ENCODE data around the gene TTC33. TPM values are rescaled to one million over a fixed set of nuclear protein-coding genes. Genes with fewer than 3 reads are reported as not detected.

Gene TTC33
- total RNA-seq, 1 donor: 13.7 TPM

- H3K4me3 ChIP-seq (ENCODE audit: low read depth, low read length): no peak overlapping the region
- TF ChIP-seq CTCF (IDR thresholded peaks at IDR 0.05; ENCODE audit: insufficient read depth, low read length): no peak
- DNase-seq (ENCODE audit: low read depth): no peak
Measured at GRCh38 chr5:40465416-40465815, 290.3 kb downstream of the TTC33 start.

- no peak overlapping the region for H3K4me3 ChIP-seq (ENCODE audit: low read depth, low read length)
- DNase-seq (ENCODE audit: low read depth): peak; percentile 10
- TF ChIP-seq CTCF (IDR thresholded peaks at IDR 0.05; ENCODE audit: insufficient read depth, low read length): no peak
Measured at GRCh38 chr5:40464511-40464910, 291.2 kb downstream of the TTC33 start.

Small RNA genes lying within 50 kb of the gene (small RNA-seq; reads per million reads assigned to genes)
- gene RF00092 (not detected), gene RF00191 (not detected)

Other genes starting within 250 kb of the TTC33 start
- gene PTGER4, start 76.0 kb downstream of the TTC33 start, total RNA-seq (ENCODE audit: low replicate concordance): 0.57 and 12.0 TPM in 2 replicates
- gene PRKAA1, start 42.4 kb upstream of the TTC33 start, total RNA-seq (ENCODE audit: low replicate concordance): 115 and 154 TPM in 2 replicates
- 164 and 642 TPM in 2 replicates for gene RPL37, start 79.3 kb upstream of the TTC33 start, total RNA-seq (ENCODE audit: low replicate concordance)
- 24.2 and 34.3 TPM in 2 replicates for gene CARD6, start 85.4 kb upstream of the TTC33 start, total RNA-seq (ENCODE audit: low replicate concordance)
- 2.4 and 762 TPM in 2 replicates for gene C7, start 153.5 kb upstream of the TTC33 start, total RNA-seq (ENCODE audit: low replicate concordance)